H9 (cell line): ENCODE measurements around the gene XAF1. TPM values are rescaled to one million over a fixed set of nuclear protein-coding genes. Genes with fewer than 3 reads are reported as not detected.

Experiments
- DNase-seq: peaks from one replicate; pipeline ENCODE4 v3.0.0-alpha.2; 2017
- H2AFZ ChIP-seq: one replicate; pipeline ENCODE4 v1.6.1; 2013; ENCODE audit warnings: mild to moderate bottlenecking, low read length, control low read depth, moderate library complexity
- H2AK5ac ChIP-seq: 2 replicates; pipeline ENCODE4 v1.6.1; 2013; ENCODE audit warnings: low read length, control low read depth, mixed read lengths; ENCODE audit not compliant: insufficient read length
- H2BK120ac ChIP-seq: one replicate; pipeline ENCODE4 v1.6.1; 2013; ENCODE audit warnings: low read depth, mild to moderate bottlenecking, low read length, control low read depth, inconsistent platforms; ENCODE audit not compliant: poor library complexity, severe bottlenecking
- H2BK12ac ChIP-seq: 2 replicates; pipeline ENCODE4 v1.6.1; 2013; ENCODE audit warnings: low read length, control low read depth, mixed read lengths, low read depth; ENCODE audit not compliant: insufficient read length
- H2BK15ac ChIP-seq: 2 replicates; pipeline ENCODE4 v1.6.1; 2013; ENCODE audit warnings: low read depth, low read length, control low read depth
- H2BK20ac ChIP-seq: one replicate; pipeline ENCODE4 v1.6.1; 2013; ENCODE audit warnings: low read depth, mild to moderate bottlenecking, low read length, control low read depth, inconsistent platforms; ENCODE audit not compliant: poor library complexity, severe bottlenecking
- H2BK5ac ChIP-seq: 2 replicates; pipeline ENCODE4 v1.6.1; 2013; ENCODE audit warnings: low read length, control low read depth, mixed read lengths; ENCODE audit not compliant: insufficient read length
- H3K14ac ChIP-seq: 2 replicates; pipeline ENCODE4 v1.6.1; 2013; ENCODE audit warnings: low read length, control low read depth; ENCODE audit not compliant: insufficient read depth
- H3K18ac ChIP-seq: 2 replicates; pipeline ENCODE4 v1.6.1; 2013; ENCODE audit warnings: low read depth, mild to moderate bottlenecking, mixed read lengths, low read length, control low read depth; ENCODE audit not compliant: insufficient read length
- H3K23ac ChIP-seq: 2 replicates; pipeline ENCODE4 v1.6.1; 2013; ENCODE audit warnings: low read length, control low read depth, mixed read lengths, low read depth; ENCODE audit not compliant: insufficient read length
- H3K23me2 ChIP-seq: 2 replicates; pipeline ENCODE4 v1.6.1; 2013; ENCODE audit warnings: low read depth, mild to moderate bottlenecking, mixed read lengths, low read length, control low read depth; ENCODE audit not compliant: insufficient read length, poor library complexity, severe bottlenecking
- H3K27ac ChIP-seq: 2 replicates; pipeline ENCODE4 v1.5.1; 2013; ENCODE audit warnings: low read length, control low read depth, mixed read lengths, low read depth; ENCODE audit not compliant: insufficient read length
- H3K27me3 ChIP-seq: 2 replicates; pipeline ENCODE4 v1.6.1; 2013; ENCODE audit warnings: low read length, control low read depth, inconsistent platforms; ENCODE audit not compliant: insufficient read depth
- H3K4ac ChIP-seq: 2 replicates; pipeline ENCODE4 v1.6.1; 2013; ENCODE audit warnings: low read depth, mild to moderate bottlenecking, control low read depth, inconsistent platforms, low read length, moderate library complexity
- H3K4me1 ChIP-seq: 2 replicates; pipeline ENCODE4 v1.6.1; 2013; ENCODE audit warnings: low read length, control low read depth, inconsistent platforms; ENCODE audit not compliant: insufficient read depth
- H3K4me2 ChIP-seq: 2 replicates; pipeline ENCODE4 v1.6.1; 2013; ENCODE audit warnings: low read length, control low read depth, mixed read lengths; ENCODE audit not compliant: insufficient read length, insufficient read depth
- H3K56ac ChIP-seq: 2 replicates; pipeline ENCODE4 v1.6.1; 2013; ENCODE audit warnings: low read depth, mild to moderate bottlenecking, mixed read lengths, low read length, control low read depth; ENCODE audit not compliant: insufficient read length
- H3K79me1 ChIP-seq: 2 replicates; pipeline ENCODE4 v1.6.1; 2013; ENCODE audit warnings: low read depth, mild to moderate bottlenecking, moderate library complexity, low read length, control low read depth, inconsistent platforms; ENCODE audit not compliant: insufficient read depth, poor library complexity, severe bottlenecking
- H3K79me2 ChIP-seq: 2 replicates; pipeline ENCODE4 v1.6.1; 2013; ENCODE audit warnings: low read length, control low read depth, inconsistent platforms; ENCODE audit not compliant: insufficient read depth
- H3K9ac ChIP-seq: 2 replicates; pipeline ENCODE4 v1.6.1; 2013; ENCODE audit warnings: low read length, control low read depth, mixed read lengths; ENCODE audit not compliant: insufficient read length; ENCODE audit errors: extremely low read depth
- H3K9me3 ChIP-seq: one replicate; pipeline ENCODE4 v1.6.1; 2013; ENCODE audit warnings: low read depth, low read length, inconsistent platforms; ENCODE audit not compliant: control insufficient read depth
- H3T11ph ChIP-seq: one replicate; pipeline ENCODE4 v1.6.1; 2013; ENCODE audit warnings: mild to moderate bottlenecking, low read length, control low read depth, inconsistent platforms
- H4K20me1 ChIP-seq: one replicate; pipeline ENCODE4 v1.6.1; 2013; ENCODE audit not compliant: control insufficient read depth, insufficient read length, insufficient read depth
- H4K5ac ChIP-seq: 2 replicates; pipeline ENCODE4 v1.6.1; 2013; ENCODE audit warnings: low read depth, mild to moderate bottlenecking, mixed read lengths, low read length, control low read depth; ENCODE audit not compliant: insufficient read length
- H4K8ac ChIP-seq: replicated peaks from 2 replicates; pipeline ENCODE4 v1.6.1; 2013; ENCODE audit warnings: low read length, control low read depth, mixed read lengths, low read depth; ENCODE audit not compliant: insufficient read length
- H4K91ac ChIP-seq: 2 replicates; pipeline ENCODE4 v1.6.1; 2013; ENCODE audit warnings: low read depth, mild to moderate bottlenecking, moderate library complexity, mixed read lengths, low read length, control low read depth; ENCODE audit not compliant: insufficient read length
- H3K27ac Mint-ChIP-seq, 3 experiments: 2 replicates in 2 of 3; 3 replicates in 1 of 3; pipeline ENCODE4 v1.8.0; 2020 to 2021; ENCODE audit warnings: mixed read lengths in 3 of 3, mild to moderate bottlenecking in 1 of 3, moderate library complexity in 1 of 3
- H3K27me3 Mint-ChIP-seq: 2 replicates; pipeline ENCODE4 v1.8.0; 2021; ENCODE audit warnings: low read depth, mild to moderate bottlenecking, moderate library complexity, mixed read lengths
- H3K36me3 Mint-ChIP-seq, 3 experiments: 2 replicates in 2 of 3; 3 replicates in 1 of 3; pipeline ENCODE4 v1.8.0; 2020 to 2021; ENCODE audit warnings: low read depth in 3 of 3, mixed read lengths in 3 of 3; ENCODE audit not compliant: insufficient read depth in 1 of 3
- H3K4me1 Mint-ChIP-seq, 2 experiments: 2 replicates each; pipeline ENCODE4 v1.8.0; 2020; ENCODE audit warnings: mixed read lengths in 2 of 2
- H3K4me3 Mint-ChIP-seq, 2 experiments: 2 replicates in 1 of 2; 3 replicates in 1 of 2; pipeline ENCODE4 v1.8.0; 2020 to 2021; ENCODE audit warnings: mild to moderate bottlenecking in 2 of 2, mixed read lengths in 2 of 2, moderate library complexity in 1 of 2
- H3K9me3 Mint-ChIP-seq, 2 experiments: 2 replicates in 1 of 2; 3 replicates in 1 of 2; pipeline ENCODE4 v1.8.0; 2020; ENCODE audit warnings: mild to moderate bottlenecking in 2 of 2, mixed read lengths in 2 of 2, moderate library complexity in 1 of 2
- WGBS: extraction: QIAGEN DNeasy Blood & Tissue Kit; methylation state at CpG from one replicate; pipeline ENCODE4 v1.1.7; 2013; ENCODE audit warnings: missing lambda C conversion rate, low lambda C conversion rate, mixed read lengths; ENCODE audit not compliant: insufficient read length; ENCODE audit errors: extremely low coverage; 5-methylcytosine and 5-hydroxymethylcytosine counted together
- total RNA-seq: library from RNA; stranded (reverse); gene quantifications from 2 replicates; pipeline ENCODE4 v1.2.1, GENCODE V29; 2021
- TF ChIP-seq, protein P1 (sequence below): fragments of 200-600 bp; sonication (generic); conservative IDR thresholded peaks from 3 replicates; pipeline ENCODE4 v1.8.0; 2021; ENCODE audit warnings: antibody characterized with exemption, mild to moderate bottlenecking

The XAF1 gene
- total RNA-seq, 1 experiment from 2014 or later: not detected

- H3K9ac ChIP-seq: no peak overlapping the region
- H2BK120ac ChIP-seq: no peak overlapping the region
- no peak overlapping the region for H3K4me2 ChIP-seq
- H4K8ac ChIP-seq: no peak overlapping the region
- 0 out of 2 replicates have a peak, but pooled peaks cover 2% of the 10 kb centered on the region for H3K4me1 ChIP-seq
- H3K23me2 ChIP-seq: peaks cover 12% of the 10 kb centered on the region
- Mint-ChIP-seq H3K27me3 (peaks cover 54% of the 10 kb centered on the region), H3K27ac (no peak overlapping the region; a peak in 1 of 7 replicates), H3K4me3 (peak overlapping the region in 1 of 2 experiments; percentile 92; a peak in 2 of 5 replicates), H3K4me1 (peaks cover 16 to 24% of the 10 kb centered on the region in 2 experiments), H3K36me3 (peaks cover 0 to 3% (median 0%) of the 10 kb centered on the region in 3 experiments; a peak in 4 of 7 replicates), H3K9me3 (peaks cover 6 to 20% of the 10 kb centered on the region in 2 experiments)
- no peak overlapping the region for H4K5ac ChIP-seq
- no peak overlapping the region for H2BK5ac ChIP-seq
- H3K56ac ChIP-seq: no peak overlapping the region
- H3T11ph ChIP-seq: no peak overlapping the region
- TF ChIP-seq, protein P1, sequence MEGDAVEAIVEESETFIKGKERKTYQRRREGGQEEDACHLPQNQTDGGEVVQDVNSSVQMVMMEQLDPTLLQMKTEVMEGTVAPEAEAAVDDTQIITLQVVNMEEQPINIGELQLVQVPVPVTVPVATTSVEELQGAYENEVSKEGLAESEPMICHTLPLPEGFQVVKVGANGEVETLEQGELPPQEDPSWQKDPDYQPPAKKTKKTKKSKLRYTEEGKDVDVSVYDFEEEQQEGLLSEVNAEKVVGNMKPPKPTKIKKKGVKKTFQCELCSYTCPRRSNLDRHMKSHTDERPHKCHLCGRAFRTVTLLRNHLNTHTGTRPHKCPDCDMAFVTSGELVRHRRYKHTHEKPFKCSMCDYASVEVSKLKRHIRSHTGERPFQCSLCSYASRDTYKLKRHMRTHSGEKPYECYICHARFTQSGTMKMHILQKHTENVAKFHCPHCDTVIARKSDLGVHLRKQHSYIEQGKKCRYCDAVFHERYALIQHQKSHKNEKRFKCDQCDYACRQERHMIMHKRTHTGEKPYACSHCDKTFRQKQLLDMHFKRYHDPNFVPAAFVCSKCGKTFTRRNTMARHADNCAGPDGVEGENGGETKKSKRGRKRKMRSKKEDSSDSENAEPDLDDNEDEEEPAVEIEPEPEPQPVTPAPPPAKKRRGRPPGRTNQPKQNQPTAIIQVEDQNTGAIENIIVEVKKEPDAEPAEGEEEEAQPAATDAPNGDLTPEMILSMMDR: no peak
- no peak overlapping the region for H3K4ac ChIP-seq
- H3K9me3 ChIP-seq: no peaks in the 10 kb centered on the region
- H2BK20ac ChIP-seq: no peak overlapping the region
- no peaks in the 10 kb centered on the region for H3K79me1 ChIP-seq
- no peak overlapping the region for H3K27ac ChIP-seq
- H4K91ac ChIP-seq: no peak overlapping the region
- no peaks in the 10 kb centered on the region for H3K79me2 ChIP-seq
- H3K27me3 ChIP-seq: peaks cover 9% of the 10 kb centered on the region; the same call in 1 of the 2 replicates
- no peak overlapping the region for H3K23ac ChIP-seq
- no peak overlapping the region for H2AK5ac ChIP-seq
- H2BK12ac ChIP-seq: no peak overlapping the region
- no peaks in the 10 kb centered on the region for H4K20me1 ChIP-seq
- H3K14ac ChIP-seq: no peak overlapping the region
- DNase-seq: no peak
- H2BK15ac ChIP-seq: no peak overlapping the region
- WGBS: no CpG with 5 or more reads among the region's 2 CpGs
- no peak overlapping the region for H3K18ac ChIP-seq
- no peak overlapping the region for H2AFZ ChIP-seq
These were observed 44.2 kb upstream of the XAF1 start for GRCh38 chr17:6711681-6712057.
